COLO829 (cell line): ENCODE data around the gene SEC14L2.
A peak's percentile ranks its signal among the peaks of the same experiment; 100 is the strongest.

Experiments used
- DNase-seq: peaks from one replicate; pipeline ENCODE4 v3.0.0; 2012; ENCODE audit warnings: low spot score

SEC14L2 gene

DNA sequence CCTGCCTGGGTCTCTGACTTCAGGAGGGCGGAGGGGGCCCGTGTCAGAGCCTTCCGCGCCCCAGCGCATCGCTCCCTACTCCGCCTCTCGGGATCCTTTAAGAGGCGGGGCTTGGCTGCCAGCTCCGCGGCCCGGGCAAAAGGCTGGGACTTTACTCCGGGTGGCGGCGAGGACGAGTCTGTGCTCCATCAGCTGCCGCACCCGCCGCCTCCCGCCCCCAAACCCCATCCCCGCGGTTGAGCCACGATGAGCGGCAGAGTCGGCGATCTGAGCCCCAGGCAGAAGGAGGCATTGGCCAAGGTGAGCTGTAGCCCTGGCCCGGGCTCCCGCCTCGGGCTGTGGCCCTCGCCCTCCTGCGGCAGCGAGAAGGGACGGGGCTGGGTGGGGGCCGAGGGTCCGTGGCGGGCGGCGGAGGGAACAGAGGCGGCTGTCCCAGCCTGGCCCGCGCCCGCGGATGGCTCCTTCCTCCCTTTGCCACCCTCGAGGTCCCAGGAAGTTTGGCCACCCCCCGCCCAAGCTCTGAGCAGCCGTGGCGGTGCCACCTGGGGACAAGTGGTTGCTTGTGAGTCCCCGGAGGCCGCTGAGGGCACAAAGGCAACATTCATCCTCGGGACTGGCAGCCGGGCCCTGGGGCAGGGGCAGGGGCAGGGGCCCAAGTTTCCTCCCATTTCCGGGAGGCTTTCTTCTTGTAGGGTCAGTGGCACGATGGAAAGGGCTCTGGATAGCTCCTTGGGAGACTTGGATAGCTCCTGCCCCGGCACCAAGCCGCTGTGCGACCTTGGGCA, at the start of gene SEC14L2:
Gene SEC14L2 (plus strand): TSS at position 148 of the 785 bp plus-strand sequence. CDS start 99 bp downstream, at position 247.
- peak; percentile 63 for DNase-seq

DNA sequence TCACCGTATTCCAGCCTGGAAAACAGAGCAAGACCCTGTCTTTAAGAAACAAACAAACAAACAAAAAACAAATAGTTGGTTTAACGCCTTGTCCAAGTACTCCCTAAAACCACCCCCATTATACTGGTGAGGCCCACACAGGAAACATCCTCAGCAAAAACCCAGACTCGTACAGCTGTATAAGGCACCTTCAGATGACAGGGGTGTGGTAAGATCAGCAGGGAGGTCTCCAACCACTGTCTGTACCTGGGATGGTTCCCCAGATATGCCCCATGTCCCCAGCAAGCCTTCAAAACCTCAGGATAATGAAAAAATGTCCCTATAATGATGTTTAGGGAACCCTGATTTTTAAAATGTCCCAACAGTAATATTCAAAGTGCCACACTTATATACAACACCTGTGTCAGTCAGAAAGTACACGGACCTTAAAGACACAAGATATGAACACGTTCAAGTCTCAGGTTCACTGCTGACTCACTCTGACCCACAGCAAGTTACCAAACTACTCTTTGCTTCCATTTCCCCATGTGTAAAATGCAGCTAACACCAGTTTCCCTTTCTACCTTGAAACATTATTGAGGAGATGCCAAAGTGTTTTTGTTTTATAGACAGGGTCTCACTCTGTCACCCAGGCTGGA, 49.4 kb upstream of the SEC14L2 start:
- DNase-seq = no peak

GRCh38 chr22:30348404-30348803, 48.4 kb upstream of the SEC14L2 start:
- no peak for DNase-seq

- DNase-seq = no peak
These were observed 48.0 kb upstream of the SEC14L2 start for GRCh38 chr22:30348809-30349208.

DNA sequence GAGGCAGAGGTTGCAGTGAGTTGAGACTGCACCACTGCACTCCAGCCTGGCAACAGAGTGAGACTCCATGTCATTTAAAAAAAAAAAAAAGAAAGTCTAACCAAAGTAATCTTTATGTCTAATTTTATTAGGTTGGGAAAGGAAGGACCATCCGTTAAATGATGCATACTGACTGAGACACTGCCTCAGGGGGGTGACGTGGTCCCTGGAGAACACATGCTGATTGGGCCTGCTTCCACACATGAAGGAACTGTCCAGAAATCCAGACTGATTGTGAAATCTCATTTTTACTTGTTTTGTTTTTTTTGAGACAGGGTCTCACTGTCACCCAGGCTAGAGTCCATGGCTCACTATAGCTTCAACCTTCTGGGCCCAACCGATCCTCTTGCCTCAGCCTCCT, 45.6 kb upstream of the SEC14L2 start:
- DNase-seq = no peak

DNA sequence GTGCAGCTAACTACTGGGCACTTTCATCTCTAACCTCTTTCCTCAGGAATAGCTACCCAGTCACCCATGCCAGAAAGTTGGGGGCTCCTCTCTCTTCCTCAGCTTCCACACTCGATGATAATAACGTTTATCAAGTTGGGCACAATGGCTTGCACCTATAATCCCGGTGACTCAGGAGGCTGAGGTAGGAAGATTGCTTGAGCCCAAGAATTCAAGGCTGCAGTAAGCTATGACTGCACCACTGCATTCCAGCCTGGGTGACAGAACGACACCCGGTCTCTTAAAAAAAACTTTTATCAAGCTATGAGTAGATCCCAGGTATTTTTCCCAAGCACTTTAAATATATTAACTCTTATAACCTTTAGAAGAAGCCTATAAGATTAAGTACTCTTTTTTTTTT, 42.2 kb upstream of the SEC14L2 start:
- DNase-seq = no peak

GRCh38 chr22:30356449-30357235, 40.2 kb upstream of the SEC14L2 start, which contains the start of the genes CCDC157 and SF3A1:
Gene CCDC157, plus strand, starts transcription at chr22:30357007. Its CDS starts 8,994 bp downstream, at chr22:30366001.
Gene SF3A1, minus strand, starts transcription at chr22:30356894. Its CDS starts 102 bp downstream, at chr22:30356792.
- peak; percentile 88 for DNase-seq

- peak; percentile 48 for DNase-seq
These were observed 39.6 kb upstream of the SEC14L2 start for GRCh38 chr22:30357236-30357570.

DNA sequence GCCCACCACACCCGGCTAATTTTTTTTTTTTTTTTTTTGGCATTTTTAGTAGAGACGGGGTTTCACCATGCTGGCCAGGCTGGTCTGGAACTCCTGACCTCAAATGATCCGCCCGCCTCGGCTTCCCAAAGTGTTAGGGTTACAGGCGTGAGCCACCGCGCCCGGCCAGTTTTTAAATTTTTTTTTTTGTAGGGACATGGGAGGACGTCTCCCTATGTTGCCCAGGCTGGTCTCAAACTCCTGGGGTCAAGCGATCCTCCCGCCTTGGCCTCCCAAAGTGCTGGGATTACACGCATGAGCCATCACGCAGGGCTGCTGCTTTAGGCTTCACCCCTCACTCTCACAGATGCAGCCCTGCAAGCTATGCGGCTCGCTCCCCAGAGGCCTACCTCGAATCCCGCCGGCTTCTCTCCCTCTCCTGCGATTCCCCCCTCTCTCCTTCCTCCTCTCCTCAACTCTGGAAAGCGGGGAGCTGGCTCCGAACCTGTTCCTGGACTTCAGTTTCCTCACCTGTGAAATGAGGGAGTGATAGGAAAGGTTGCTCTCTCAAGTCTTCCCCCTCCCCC, 39.1 kb upstream of the SEC14L2 start:
- DNase-seq = no peak

DNA sequence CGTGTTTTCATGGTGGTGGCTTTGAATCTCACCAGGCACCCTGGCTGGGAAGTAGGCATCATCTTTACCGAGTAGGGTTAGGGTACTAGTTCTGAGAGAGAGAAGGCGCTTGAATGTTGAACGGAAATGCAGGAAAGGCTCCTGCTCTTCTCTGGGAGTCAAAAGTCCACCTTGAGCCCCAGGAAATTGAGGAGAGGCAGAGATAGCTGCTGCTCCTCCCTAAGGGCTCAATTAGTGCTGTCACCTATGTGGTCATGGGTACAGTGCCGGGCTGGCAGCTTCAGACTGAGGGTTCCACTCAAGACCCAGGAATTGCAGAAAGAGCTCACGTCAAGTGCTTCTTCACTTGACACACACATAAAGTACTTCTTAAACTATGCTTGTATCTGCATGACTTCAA, 38.3 kb upstream of the SEC14L2 start:
- DNase-seq = no peak

DNA sequence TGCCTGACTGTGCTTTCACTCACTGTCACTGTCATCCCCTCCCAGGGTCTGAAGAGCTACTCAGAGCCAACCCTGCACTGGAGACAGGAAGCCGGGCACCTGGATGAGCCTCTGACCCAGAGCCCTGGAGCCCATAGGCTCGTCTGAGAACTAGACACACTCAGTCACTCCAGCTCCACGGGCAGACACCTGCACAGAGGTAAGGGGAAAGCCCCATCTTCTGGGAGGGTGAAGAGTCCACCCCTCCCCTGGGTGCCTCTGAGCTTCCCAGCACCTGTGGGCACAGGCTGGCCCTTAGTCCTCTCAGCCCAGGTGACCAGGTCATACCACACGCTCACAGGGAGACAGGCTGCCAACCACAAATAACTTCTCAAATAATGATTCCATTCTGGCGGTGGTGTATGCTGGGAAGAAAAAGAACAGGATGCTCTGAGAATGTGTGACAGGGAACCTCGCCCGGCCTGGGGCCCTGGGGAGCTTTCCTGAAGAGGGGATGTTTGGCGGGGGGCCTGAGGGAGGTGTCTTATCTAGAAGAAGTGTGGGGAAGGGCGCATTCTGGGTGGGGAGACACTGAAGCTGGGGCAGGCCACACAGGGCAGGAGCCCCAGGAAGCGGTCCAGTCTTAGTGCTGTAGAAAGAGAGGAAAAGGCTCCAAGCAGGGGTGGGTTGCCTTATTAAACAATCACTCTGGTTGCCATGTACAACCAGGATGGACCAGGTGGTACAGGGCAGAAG, 34.7 kb upstream of the SEC14L2 start:
- no peak for DNase-seq

GRCh38 chr22:30362651-30363281, 34.1 kb upstream of the SEC14L2 start:
- no peak for DNase-seq

DNA sequence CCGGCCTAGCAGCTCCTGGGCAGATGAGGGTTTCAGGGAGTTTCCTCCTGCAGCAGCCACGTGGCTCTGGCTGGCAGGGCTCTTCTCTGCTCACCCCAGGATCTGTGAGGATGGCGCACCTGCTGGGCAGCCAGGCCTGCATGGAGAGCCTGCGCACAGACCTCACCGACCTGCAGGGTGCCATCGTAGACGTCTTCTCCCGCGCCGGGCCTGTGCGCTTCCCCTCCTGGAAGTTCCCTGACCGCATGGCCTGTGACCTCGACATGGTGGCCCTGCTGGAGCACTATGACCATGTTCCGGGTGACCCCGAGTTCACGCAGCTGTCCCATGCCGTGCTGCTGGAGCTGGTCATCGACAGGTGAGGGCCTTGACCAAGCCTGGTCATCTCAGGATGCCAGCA, 30.9 kb upstream of the SEC14L2 start:
- no peak for DNase-seq

- DNase-seq = no peak
These were observed 28.4 kb upstream of the SEC14L2 start for GRCh38 chr22:30368420-30368819.

DNA sequence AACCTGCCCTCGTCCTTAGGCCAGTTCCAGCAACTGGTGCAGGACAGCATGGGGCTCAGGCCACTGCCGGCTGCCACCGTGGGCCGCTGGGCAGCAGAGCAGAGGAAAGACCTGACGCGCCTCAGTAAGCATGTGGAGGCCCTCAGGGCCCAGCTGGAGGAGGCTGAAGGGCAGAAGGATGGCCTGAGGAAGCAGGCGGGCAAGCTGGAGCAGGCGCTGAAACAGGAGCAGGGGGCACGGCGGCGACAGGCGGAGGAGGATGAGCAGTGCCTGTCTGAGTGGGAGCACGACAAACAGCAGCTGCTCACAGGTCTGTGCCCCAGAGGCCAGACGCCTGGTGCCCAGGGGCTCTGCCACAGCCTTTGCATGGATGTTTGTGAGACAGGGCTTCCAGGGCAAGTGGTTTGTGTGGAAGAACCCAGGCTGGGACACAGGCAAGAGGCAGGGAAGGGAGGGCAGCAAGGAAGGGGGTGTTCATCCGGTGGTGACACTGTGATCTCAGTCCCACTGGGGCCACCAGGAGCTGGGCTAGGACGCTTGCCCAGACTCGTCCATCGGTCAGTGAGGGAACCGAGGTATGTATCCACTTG, 26.1 kb upstream of the SEC14L2 start:
- DNase-seq = no peak

DNA sequence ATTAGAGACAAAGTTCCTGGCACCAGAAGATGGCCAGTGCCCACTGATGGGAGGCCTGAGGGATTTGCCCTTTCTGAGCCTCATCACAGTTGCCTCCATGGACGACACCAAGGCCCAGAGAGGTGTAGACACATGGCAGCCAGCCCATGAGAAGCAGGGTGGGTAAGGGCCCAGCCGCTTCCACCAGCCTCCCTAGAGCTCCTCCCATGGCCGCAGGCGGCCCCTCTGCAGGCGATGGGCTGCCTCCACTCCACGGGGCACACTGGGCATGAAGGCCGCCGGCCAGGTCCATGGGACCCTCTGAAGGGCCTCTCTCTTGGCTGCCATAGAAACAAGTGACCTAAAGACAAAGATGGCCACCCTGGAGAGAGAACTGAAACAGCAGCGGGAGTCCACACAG, 25.5 kb upstream of the SEC14L2 start:
- no peak for DNase-seq

DNA sequence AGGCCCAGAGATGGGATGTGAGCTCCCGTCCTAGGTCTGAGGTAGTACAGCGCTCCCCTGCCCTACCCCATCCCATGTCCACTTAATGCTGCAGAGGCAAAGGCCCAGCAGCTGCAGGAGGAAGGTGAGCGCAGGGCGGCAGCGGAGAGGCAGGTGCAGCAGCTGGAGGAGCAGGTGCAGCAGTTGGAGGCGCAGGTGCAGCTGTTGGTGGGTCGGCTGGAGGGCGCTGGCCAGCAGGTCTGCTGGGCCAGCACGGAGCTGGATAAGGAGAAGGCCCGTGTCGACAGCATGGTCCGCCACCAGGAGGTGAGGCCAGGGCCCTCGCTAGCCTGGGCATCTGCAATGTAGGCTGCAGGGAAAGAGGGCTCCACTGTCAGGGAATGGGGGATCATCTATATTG, 24.8 kb upstream of the SEC14L2 start:
- no peak for DNase-seq

- DNase-seq = no peak
These were observed 23.9 kb upstream of the SEC14L2 start for GRCh38 chr22:30372915-30373314.

- DNase-seq = no peak
These were observed 23.2 kb upstream of the SEC14L2 start for GRCh38 chr22:30373331-30374325.
